Endothelial cell of umbilical vein (primary cell): Measurements from ENCODE around the gene KCNMA1. TPM values are rescaled to one million over a fixed set of nuclear protein-coding genes. Genes with fewer than 3 reads are reported as not detected.

ENCODE experiments used
- BruUV-seq: library from RNA; stranded (reverse); fragments of 400-500 nt; replicated peaks from 2 replicates; lab custom pipeline; 2021; lab: Mats Ljungman, UMichigan
- CTCF ChIA-PET: fragments of 300-600, 350-600 bp; sonication (Branson Sonifier 250); formaldehyde crosslinking; loops from one replicate; lab custom pipeline; 2021; ENCODE audit warnings: antibody characterized with exemption, inconsistent platforms; lab: Charles Lee
- POLR2A ChIA-PET: fragments of 300-600, 350-600 bp; sonication (Branson Sonifier 250); formaldehyde crosslinking; loops from one replicate; lab custom pipeline; 2021; ENCODE audit warnings: antibody characterized with exemption, inconsistent platforms; lab: Charles Lee
- DNase-seq: peaks from one replicate; pipeline ENCODE4 v3.0.0-alpha.2; 2011; ENCODE audit warnings: low read depth, low spot score
- FAIRE-seq: peaks from 2 replicates; lab custom pipeline; 2011; peaks lifted over from hg19 to GRCh38; lab: Jason Lieb, UNC
- H2AFZ ChIP-seq: 2 replicates; pipeline ENCODE4 v1.6.0; 2012; ENCODE audit warnings: low read depth, low read length, control low read depth, inconsistent platforms
- H3K27ac ChIP-seq: 2 replicates; pipeline ENCODE4 v1.5.1; 2011; ENCODE audit warnings: low read depth, mild to moderate bottlenecking, control low read depth, low read length, moderate library complexity; ENCODE audit not compliant: insufficient read depth
- H3K27me3 ChIP-seq, 2 experiments: 2 replicates each; pipeline versions ENCODE4 v1.6.0 to v1.6.1; 2011; ENCODE audit warnings: low read length in 2 of 2, mixed read lengths in 1 of 2; ENCODE audit not compliant: control insufficient read depth in 2 of 2, insufficient read depth in 2 of 2
- H3K36me3 ChIP-seq, 2 experiments: 2 replicates in 1 of 2; 3 replicates in 1 of 2; pipeline ENCODE4 v1.5.1; 2011; ENCODE audit warnings: low read length in 2 of 2, mild to moderate bottlenecking in 1 of 2, moderate library complexity in 1 of 2; ENCODE audit not compliant: control insufficient read depth in 2 of 2, insufficient read depth in 2 of 2; ENCODE audit errors: extremely low read depth in 1 of 2
- H3K4me1 ChIP-seq: 3 replicates; pipeline ENCODE4 v1.5.1; 2011; ENCODE audit warnings: mild to moderate bottlenecking, low read length; ENCODE audit not compliant: control insufficient read depth, insufficient read depth; ENCODE audit errors: extremely low read depth
- H3K4me2 ChIP-seq: 2 replicates; pipeline ENCODE4 v1.6.1; 2011; ENCODE audit warnings: low read length, control low read depth, mixed read lengths; ENCODE audit not compliant: insufficient read depth
- H3K4me3 ChIP-seq, 3 experiments: fragments of 200-600 bp in 1 of 3; sonication (generic), shearing (Covaris generic) in 1 of 3; replicated peaks in 1 of 3; 2 replicates each; pipeline ENCODE4 v1.5.1; 2011 to 2016; ENCODE audit warnings: control low read depth in 3 of 3, low read length in 3 of 3, mild to moderate bottlenecking in 2 of 3, inconsistent platforms in 1 of 3, low read depth in 1 of 3, moderate library complexity in 1 of 3; ENCODE audit not compliant: insufficient read depth in 1 of 3
- H3K79me2 ChIP-seq: 2 replicates; pipeline ENCODE4 v1.6.0; 2012; ENCODE audit warnings: low read length, inconsistent platforms; ENCODE audit not compliant: control insufficient read depth, insufficient read depth
- H3K9ac ChIP-seq: replicated peaks from 2 replicates; pipeline ENCODE3; 2011; ENCODE audit warnings: low read length, control low read depth; ENCODE audit not compliant: insufficient read depth; ENCODE audit errors: extremely low read depth
- H3K9me1 ChIP-seq: replicated peaks from 3 replicates; pipeline ENCODE4 v1.6.0; 2011; ENCODE audit warnings: mild to moderate bottlenecking, low read length; ENCODE audit not compliant: control insufficient read depth, insufficient read depth; ENCODE audit errors: extremely low read depth
- H3K9me3 ChIP-seq: replicated peaks from 2 replicates; pipeline ENCODE4 v1.5.1; 2012; ENCODE audit warnings: low read length, inconsistent platforms; ENCODE audit not compliant: control insufficient read depth, insufficient read depth
- H4K20me1 ChIP-seq: replicated peaks from 2 replicates; pipeline ENCODE3; 2011; ENCODE audit warnings: mild to moderate bottlenecking, low read length; ENCODE audit not compliant: control insufficient read depth, insufficient read depth; ENCODE audit errors: extremely low read depth
- EZH2 ChIP-seq: IDR thresholded peaks from 2 replicates; pipeline ENCODE4 v1.6.1; 2012; ENCODE audit warnings: borderline replicate concordance, low read depth, mild to moderate bottlenecking, moderate library complexity, low read length, inconsistent platforms; ENCODE audit not compliant: severe bottlenecking
- FOS ChIP-seq: IDR thresholded peaks from 2 replicates; pipeline ENCODE4 v1.6.1; 2011; ENCODE audit warnings: mild to moderate bottlenecking, low read length, moderate library complexity, borderline replicate concordance; ENCODE audit not compliant: insufficient read depth
- GATA2 ChIP-seq: IDR thresholded peaks from 2 replicates; pipeline ENCODE4 v1.7.0; 2011; ENCODE audit warnings: low read depth, mild to moderate bottlenecking, moderate library complexity, mixed read lengths, low read length; ENCODE audit not compliant: insufficient read length, insufficient read depth
- JUN ChIP-seq: IDR thresholded peaks from 2 replicates; pipeline ENCODE4 v1.6.1; 2011; ENCODE audit warnings: borderline replicate concordance, low read depth; ENCODE audit not compliant: insufficient read length, insufficient read depth
- MYC ChIP-seq: IDR thresholded peaks from one replicate; pipeline ENCODE4 v1.6.1; 2011; ENCODE audit warnings: mild to moderate bottlenecking, low read depth, low read length
- POLR2A ChIP-seq: IDR thresholded peaks from 2 replicates; pipeline ENCODE4 v1.6.1; 2012; ENCODE audit warnings: low read depth, mild to moderate bottlenecking, control low read depth, low read length
- POLR2AphosphoS5 ChIP-seq: IDR thresholded peaks from 2 replicates; pipeline ENCODE4 v1.6.1; 2012; ENCODE audit warnings: low read depth, mild to moderate bottlenecking, control low read depth, low read length, moderate library complexity; ENCODE audit not compliant: insufficient read depth
- dilution Hi-C: fragments of 300-500 bp; cut with MboI; formaldehyde crosslinking; loops from one replicate; pipeline ENCODE4 v1.15.0; 2019; ENCODE audit warnings: low sequenced_read_pairs; ENCODE audit not compliant: extremely low pct_ligation_motif_present
- intact Hi-C: fragments of 100-400 bp; cut with micrococcal nuclease; formaldehyde crosslinking; loops from one replicate; pipeline ENCODE4 v1.10.0; 2022
- polyA plus RNA-seq, 4 experiments: library from polyadenylated mRNA; depleted of rRNA in 3 of 4; stranded (reverse) in 3 of 4; unstranded in 1 of 4; fragments of >200 nt; gene quantifications; 2 replicates each; pipeline versions ENCODE4 v1.2.1 to v1.2.3, GENCODE V29; 2011 to 2012; ENCODE audit warnings: missing spikeins in 1 of 4
- total RNA-seq: library from RNA; stranded (reverse); gene quantifications from 2 replicates; pipeline ENCODE4 v1.2.3, GENCODE V29; 2021
- TF ChIP-seq, protein P1 (sequence below), 2 donors: IDR thresholded peaks; 1 replicate in 1 of 2; 2 replicates in 1 of 2; pipeline ENCODE4 v1.5.1; 2011; ENCODE audit warnings: low read length in 2 of 2, mild to moderate bottlenecking in 2 of 2, moderate library complexity in 2 of 2, control low read depth in 1 of 2, inconsistent platforms in 1 of 2, low read depth in 1 of 2; ENCODE audit not compliant: insufficient read depth in 1 of 2; ENCODE audit errors: extremely low read depth in 1 of 2
- TF ChIP-seq, protein P2 (sequence below): IDR thresholded peaks from 2 replicates; pipeline ENCODE4 v1.6.1; 2011; ENCODE audit not compliant: insufficient read depth, insufficient read length

Gene KCNMA1
- total and polyA plus RNA-seq, 2 donors (not counting 3 experiments of a cell fraction or from before 2014, with no cell fraction given), result 0.10 to 0.82 TPM

DNA sequence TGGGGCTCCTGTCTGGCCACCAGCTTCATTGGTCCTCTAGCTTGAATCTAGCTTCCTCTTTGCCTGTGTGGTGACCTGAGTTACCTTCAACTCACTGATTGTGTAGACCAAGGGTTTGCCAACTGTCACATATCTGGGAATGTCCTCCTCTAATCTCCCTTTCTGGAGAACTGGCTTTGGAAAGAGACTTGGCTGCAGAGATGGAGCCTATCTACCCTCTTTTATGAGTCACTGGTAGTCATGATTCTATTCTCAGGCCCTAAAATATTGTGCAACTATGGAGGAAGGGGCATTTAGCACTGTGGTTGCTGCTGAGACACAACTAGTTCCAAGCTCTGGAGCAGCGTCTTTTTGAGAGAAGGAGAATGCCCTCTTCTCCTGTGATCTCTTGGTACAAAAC lies 691.3 kb downstream of the KCNMA1 start:
- H3K9me1 ChIP-seq, result no peaks in the 10 kb centered on the region
- DNase-seq (no peak), FAIRE-seq (no peak)
- dilution Hi-C loops, result no loop called here
- no peaks in the 10 kb centered on the region for H3K36me3 ChIP-seq
- no peaks in the 10 kb centered on the region for H3K9me3 ChIP-seq
- H3K4me2 ChIP-seq, result no peak overlapping the region
- CTCF ChIA-PET, result no interaction called here
- no peak overlapping the region for H2AFZ ChIP-seq
- no TSS peak for BruUV-seq
- no peaks in the 10 kb centered on the region for H3K79me2 ChIP-seq
- no peak overlapping the region for H3K4me3 ChIP-seq
- H3K9ac ChIP-seq, result no peak overlapping the region
- H3K27ac ChIP-seq, result no peak overlapping the region
- POLR2A ChIA-PET, result no interaction called here
- TF ChIP-seq POLR2AphosphoS5 (no peak), JUN (no peak), POLR2A (no peak), MYC (no peak), EZH2 (no peak)
- intact Hi-C loops, result no loop called here
- H3K27me3 ChIP-seq, result no peaks in the 10 kb centered on the region
- no peaks in the 10 kb centered on the region for H3K4me1 ChIP-seq
- H4K20me1 ChIP-seq, result no peaks in the 10 kb centered on the region

DNA sequence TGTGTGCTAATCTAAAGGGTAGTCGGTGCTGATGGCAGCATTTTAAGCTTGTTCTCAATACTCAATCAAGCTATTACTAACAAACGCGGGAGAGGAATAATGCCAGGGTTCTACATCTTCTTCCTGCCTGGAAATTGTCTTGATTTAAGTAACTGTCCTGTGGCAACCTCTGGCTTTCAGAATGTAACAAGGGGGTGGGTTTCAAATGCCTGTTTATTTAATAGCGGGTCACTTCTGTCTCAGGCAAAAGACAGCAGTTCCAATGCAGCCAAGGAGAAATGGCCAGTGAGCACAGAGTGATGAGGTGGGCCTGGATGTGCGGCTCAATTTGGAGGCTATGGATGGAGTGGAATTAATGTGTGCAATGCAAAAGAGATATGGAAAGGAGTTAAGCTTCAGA lies 692.4 kb downstream of the KCNMA1 start:
- Histone ChIP-seq H3K79me2 (no peaks in the 10 kb centered on the region), H3K36me3 (no peaks in the 10 kb centered on the region), H3K4me3 (no peak overlapping the region), H3K27me3 (no peaks in the 10 kb centered on the region), H3K4me2 (no peak overlapping the region), H4K20me1 (no peaks in the 10 kb centered on the region), H3K4me1 (no peaks in the 10 kb centered on the region), H3K27ac (no peak overlapping the region), H3K9ac (no peak overlapping the region), H2AFZ (no peak overlapping the region), H3K9me3 (no peaks in the 10 kb centered on the region), H3K9me1 (no peaks in the 10 kb centered on the region)
- FAIRE-seq (no peak), DNase-seq (no peak)
- ChIA-PET POLR2A (no interaction called here), CTCF (no interaction called here)
- TF ChIP-seq MYC, result no peak
- TF ChIP-seq POLR2AphosphoS5, result no peak
- TF ChIP-seq, protein P1, sequence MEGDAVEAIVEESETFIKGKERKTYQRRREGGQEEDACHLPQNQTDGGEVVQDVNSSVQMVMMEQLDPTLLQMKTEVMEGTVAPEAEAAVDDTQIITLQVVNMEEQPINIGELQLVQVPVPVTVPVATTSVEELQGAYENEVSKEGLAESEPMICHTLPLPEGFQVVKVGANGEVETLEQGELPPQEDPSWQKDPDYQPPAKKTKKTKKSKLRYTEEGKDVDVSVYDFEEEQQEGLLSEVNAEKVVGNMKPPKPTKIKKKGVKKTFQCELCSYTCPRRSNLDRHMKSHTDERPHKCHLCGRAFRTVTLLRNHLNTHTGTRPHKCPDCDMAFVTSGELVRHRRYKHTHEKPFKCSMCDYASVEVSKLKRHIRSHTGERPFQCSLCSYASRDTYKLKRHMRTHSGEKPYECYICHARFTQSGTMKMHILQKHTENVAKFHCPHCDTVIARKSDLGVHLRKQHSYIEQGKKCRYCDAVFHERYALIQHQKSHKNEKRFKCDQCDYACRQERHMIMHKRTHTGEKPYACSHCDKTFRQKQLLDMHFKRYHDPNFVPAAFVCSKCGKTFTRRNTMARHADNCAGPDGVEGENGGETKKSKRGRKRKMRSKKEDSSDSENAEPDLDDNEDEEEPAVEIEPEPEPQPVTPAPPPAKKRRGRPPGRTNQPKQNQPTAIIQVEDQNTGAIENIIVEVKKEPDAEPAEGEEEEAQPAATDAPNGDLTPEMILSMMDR (IDR thresholded peaks at IDR 0.05; ENCODE audit: extremely low read depth in 1 of 2, insufficient read depth in 1 of 2, low read depth in 1 of 2, low read length in 2 of 2), result no peak
- no peak for TF ChIP-seq EZH2
- TF ChIP-seq POLR2A, result no peak
- no peak for TF ChIP-seq GATA2
- no peak for TF ChIP-seq FOS
- TF ChIP-seq JUN, result no peak
- TF ChIP-seq, protein P2, sequence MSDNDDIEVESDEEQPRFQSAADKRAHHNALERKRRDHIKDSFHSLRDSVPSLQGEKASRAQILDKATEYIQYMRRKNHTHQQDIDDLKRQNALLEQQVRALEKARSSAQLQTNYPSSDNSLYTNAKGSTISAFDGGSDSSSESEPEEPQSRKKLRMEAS, result no peak
- intact Hi-C loops, result no loop called here
- dilution Hi-C loops, result no loop called here
- no TSS peak for BruUV-seq
